GM21723 (cell line): ENCODE data around the gene GPR15LG.

Experiments used
- ATAC-seq: cut with Tn5 transposase; IDR thresholded peaks from one replicate; pipeline ENCODE4 v1.9.1; 2021; ENCODE audit warnings: mild to moderate bottlenecking, moderate library complexity; ENCODE audit not compliant: unreplicated experiment

The GPR15LG gene

DNA sequence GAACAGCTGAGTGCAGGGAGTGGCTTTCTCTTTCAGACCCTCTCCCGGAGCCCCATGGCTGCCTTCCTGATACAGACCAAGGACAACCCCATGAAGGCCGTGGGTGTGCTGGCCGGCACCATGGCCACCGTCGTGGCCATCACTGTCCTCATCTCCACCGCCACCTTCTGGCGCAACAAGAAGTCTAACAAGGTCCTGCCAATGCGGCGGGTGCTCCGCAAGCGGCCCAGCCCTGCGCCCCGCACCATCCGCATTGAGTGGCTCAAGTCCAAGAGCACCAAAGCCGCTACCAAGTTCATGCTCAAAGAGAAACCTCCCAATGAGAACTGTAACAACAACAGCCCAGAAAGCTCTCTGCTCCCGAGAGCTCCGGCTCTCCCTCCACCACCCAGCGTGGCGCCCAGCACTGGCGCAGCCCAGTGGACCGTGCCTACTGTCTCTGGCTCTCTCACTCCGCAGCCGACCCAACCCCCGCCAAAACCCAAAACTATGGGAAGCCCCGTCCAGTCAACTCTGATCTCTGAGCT is 40.5 kb downstream of the GPR15LG start:
- peak; percentile 15 for ATAC-seq

DNA sequence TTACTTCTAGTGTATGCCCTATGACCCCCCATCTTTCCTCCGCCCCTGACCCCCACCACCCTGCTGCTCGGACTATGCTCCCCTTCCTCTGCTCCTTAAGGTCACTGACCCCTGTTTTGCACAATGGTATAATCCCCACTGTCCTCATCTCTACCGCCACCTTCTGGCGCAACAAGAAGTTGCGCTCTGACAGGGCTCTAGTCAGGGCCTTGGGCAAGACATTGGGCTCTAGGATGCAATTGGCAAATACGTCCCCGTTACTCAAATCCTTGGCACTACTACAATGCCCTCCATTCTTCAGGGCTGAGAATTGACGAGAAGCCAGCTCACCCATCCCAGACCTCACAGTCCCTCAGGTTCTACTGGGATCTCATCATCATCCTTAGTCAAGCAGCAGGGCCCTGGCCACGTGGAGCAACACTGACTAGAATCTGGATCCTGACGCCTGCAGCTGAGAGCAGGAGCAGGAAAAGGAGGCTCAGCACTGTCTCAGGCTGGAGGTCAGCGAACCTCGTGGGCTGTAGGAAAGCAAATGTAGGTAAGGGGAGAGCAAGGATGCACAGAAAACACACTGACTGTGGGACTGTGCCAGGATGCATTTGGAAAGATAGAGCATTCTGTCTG is 41.1 kb downstream of the GPR15LG start:
- peak; percentile 95 for ATAC-seq

DNA sequence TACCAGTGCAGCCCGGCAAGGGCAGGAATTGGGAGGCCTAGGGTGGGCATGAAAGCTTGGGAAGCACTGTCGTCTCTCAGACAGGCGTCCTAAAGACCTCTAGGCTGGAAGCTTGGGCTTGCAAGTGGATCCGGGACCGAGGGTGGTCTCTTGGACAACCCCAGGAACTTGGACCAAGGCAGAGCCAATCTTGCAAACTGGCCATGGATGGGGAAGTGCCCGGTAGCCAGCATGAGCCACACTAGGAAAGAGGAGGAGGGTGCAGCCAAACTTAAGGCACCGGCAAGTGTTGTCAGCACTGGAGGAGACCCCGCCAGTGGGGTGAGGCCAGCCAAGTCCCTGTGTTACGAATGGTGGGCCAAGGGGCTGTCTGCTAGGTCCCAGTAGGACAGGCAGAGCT is 43.2 kb downstream of the GPR15LG start:
- ATAC-seq, result no peak

DNA sequence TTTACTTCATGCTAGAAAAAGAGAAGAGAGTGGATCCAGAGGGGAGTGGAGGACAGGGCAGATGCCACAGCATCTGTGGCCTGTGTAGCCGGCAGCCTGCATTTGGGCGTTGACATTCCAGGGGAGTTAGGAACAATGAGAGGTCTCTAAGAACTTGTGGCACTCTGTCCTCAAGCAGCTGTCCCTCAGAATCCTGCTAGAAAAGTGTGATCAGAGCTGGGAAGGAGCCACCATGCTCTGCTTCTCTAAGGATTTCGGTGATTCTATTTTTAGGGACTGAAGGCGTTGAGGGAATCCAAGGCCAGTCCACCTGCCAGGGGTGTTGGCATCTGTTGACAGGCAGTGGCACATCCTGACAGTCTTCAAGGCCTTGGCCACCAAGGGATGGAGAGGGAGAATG is 44.1 kb downstream of the GPR15LG start:
- no peak for ATAC-seq

DNA sequence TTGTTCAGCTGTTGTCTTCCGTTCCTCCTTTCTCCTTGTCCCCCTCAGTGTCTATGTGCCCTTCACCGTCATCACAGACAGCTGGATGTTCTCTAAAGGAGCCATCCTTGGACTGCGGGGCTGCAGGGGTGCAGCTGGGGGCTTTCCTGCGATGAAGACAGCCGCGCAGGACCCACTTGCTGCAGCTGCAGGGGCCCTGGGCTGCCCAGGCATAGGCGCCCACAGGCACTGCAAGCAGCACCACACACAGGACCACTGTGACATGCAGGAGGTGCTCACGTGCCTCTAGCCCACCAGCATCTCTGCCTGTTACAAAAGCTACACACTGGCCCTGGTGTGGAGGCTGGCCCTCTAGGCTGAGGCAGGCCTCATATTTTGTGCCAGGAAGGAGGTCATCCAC is 48.3 kb downstream of the GPR15LG start:
- ATAC-seq, result no peak

DNA sequence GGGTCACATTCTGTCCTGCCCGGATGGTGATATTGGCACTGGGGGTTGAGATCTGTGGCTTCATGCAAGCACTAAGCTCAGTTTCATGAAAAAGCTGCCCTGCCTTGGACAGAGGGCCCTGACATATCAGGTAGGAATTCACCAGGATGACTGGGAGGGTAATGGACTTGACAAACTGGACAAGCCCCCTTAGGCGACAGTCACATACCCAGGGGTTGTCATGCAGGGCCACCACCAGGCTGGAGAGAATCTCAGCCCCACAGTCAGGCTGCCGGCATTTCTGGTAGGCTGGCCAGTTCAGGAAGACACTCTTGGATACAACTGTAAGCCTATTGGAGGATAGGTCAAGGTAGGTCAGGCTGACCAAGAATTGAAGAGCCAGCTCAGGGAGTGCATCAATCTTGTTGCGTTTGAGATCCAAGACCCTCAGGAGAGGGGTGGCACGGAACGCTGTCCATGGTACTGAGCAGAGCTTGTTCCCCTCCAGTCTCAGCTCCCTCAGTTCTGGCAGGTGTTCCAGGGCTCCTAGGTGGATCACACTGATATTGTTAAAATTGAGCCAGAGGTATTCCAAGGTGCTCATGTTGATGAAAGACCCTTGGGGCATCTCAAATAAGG is 50.9 kb downstream of the GPR15LG start:
- no peak for ATAC-seq

DNA sequence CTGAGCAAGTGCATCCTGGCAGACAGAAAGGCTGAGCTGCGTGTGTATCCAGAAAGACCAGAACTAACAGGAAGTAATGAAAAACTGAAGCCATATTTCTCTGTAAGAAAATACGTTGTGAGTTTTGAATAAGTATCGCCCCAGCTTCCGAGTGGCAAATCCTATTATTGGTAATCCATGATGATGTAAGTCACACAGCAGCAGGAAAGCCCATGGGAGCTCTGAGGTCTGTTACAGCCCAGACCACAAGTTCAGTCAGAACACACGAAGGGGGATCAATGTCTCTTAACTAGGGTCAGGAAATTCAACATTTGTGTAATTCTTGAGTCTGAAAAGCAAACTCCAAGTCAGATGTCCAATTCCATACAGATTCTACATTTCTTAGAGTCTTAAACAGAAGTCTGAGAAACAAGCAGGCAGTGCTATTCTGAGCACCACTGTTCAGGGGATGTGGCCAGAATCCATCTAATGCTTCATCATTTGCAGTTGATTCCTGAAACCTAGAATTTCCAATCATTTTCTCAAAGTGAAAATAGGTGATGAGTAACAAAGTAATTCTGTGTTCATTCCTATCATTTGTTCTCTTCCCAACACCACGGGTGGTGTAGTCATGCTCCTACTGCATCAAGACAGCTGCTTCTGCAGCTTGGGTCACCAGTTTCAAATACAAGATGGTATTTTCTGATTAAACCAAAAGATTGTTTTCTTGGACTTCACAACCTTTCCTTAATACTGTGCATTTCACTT is 52.0 kb downstream of the GPR15LG start, which contains the start of gene LRIT2:
LRIT2 (minus strand) TSS at position 118 of the 747 bp plus-strand sequence; CDS start at position 94, 24 bp downstream.
- no peak for ATAC-seq

DNA sequence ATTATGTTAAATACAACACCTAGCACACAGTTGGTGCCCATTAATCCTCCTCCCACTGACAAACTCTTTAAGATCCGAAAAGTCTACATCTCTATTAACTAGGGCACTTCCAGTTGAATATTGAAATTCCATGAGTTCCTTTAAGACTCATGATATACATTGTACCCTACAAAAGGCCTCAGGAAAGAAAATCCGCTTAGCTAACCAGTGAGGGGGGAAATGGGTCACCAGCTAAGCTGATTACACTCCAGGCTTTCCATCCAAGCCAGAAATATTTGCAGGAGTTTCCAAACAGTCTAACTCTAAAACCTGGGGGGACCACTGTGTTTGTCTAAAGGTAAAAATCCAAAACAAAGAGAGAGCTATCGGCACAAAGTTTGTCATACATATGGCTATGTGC is 53.0 kb downstream of the GPR15LG start:
- ATAC-seq, result no peak

DNA sequence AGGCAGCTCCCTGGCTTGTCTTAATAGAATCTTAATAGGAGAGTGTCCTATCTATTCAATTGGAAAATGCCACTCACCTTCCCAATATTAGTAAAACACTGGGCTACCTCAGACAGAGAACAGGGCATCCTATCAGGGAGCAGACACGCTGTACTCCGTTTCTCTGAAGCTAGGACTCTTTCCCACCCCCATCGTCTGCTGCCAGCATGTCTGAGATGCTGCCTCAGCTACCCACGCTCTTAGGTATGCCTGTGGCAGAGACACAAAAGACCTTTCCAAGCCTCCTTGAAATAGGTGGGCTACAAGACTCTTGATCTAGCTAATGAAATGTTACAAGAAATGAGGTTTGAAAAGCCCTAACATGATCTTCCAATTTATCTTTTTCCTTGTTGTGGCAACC is 54.2 kb downstream of the GPR15LG start:
- ATAC-seq, result no peak

DNA sequence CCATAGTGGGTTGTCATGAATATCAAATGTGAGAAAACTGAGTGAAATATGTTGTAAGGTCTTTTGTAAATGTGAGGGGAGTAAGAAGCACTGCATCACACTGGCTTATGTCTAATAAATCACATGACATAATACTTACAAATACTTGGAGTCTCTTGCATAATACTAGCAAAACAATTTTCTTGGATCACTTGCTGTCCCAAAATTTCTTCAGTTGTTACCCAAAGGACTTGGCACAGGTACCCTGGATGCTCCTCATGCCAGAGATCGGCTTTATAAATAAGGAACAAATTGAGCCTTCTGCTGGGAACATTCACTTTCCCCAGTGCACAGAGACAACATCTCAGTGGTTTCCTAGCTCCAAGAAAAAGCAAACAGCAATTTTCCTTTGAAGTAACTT is 56.8 kb downstream of the GPR15LG start:
- ATAC-seq, result no peak

DNA sequence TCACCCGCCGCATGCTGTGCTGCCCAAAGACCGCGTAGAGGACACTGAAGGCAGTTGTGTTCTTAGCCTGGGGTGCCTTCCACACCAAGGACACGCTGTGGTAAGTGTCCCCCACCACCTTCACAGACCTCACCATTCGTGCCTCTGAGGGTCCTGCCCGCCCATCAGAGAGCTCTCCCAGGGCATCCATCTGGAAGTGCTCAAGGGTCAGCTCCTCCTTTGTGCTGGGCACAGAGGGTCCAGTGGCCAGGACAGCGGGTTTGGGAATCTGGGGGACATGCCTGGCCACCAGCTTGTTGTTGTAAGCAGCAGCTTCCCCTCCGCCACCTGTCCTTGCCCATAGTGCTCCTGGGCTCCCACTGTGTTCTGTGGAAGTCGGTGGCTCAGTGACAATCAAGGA is 58.8 kb downstream of the GPR15LG start:
- ATAC-seq, result no peak

DNA sequence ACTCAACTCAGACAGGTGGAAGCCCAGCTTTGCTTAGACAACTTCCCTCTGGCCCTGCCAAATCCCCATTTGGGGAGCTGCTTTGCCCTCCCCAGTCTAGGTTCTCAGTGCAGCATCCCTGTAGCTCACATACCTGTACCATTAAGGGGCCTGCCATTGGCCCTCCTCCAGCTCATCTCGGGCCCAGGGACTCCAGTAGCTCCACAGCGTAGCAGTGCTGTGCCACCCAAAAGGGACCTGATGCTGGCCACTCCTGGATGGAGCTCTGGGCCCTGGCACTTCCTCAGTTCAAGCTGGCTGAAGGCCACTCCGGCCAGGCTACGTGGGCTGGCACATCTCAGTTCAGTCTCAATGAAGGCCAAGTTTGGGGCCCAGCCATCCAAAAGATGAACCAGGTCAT is 60.3 kb downstream of the GPR15LG start:
- ATAC-seq, result no peak

DNA sequence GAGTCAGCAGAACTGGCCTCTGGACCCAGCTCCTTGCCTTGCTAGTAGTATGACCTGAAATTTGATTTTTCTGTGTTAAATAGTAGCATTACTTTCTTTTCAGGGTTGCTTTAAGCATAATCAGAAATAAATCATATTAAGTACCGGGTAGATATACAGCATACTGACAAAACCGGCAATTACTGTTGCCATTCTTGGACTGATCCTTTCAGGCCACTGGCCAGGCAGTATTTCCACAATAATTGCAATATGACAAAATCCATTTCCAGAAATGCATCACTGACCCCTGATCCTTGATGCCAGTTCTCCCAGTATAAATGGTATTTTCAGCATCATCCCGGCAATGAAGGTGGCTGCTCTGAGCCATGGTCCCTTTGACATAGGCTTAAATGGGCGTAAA is 60.9 kb downstream of the GPR15LG start:
- ATAC-seq, result no peak
